ENCODE measurements around the gene P2RX5. TPM values are rescaled to one million over a fixed set of nuclear protein-coding genes. Genes with fewer than 3 reads are reported as not detected.

P2RX5 gene
- total RNA-seq, 1 experiment from 2014 or later, result 14.9 TPM

DNA sequence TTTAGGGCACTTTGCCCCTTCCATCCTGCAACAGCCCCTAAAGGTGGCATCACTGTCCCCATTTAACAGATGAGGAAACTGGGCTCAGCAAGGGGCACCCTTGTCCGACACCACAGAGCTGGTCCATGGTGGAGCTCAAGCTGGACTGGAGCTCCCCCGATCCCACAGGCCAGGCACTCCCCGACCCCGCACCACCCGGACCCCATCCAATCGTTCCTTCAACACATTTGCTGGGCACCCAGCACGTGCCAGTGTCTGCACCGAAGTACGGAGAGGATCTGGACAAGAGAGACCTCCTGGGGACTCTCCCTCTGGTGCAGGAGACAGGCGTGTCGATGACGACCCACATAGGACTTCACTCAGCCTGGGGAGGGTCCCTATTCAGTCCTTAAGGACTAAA lies 13.9 kb downstream of the P2RX5 start:
- no TSS peak for BruUV-seq (replicated peaks)
- DNase-seq (ENCODE audit: low read depth, low spot score), result no peak

DNA sequence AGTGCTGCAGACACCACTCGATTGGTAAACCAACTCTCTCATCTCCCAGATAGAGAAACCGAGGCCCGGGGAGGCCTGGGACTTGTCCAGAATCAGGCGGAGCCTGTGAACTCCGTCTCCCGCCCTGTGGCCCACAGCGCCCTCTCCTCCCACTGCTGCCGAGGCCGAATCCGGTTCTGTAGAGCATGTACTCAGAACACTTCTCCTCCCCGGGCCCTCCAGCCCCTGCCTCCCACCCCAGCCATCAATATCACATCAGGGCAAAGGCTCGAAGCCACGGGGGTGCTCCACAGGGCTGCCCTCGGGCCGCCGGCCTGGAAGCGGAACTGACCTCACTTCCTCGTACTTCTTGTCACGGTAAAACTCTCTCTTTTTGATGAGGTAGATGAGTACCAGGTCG lies 14.4 kb downstream of the P2RX5 start:
- intact Hi-C loops (cut with micrococcal nuclease; ENCODE audit: unreplicated experiment) (no loop called here), in situ Hi-C loops (cut with HindIII; ENCODE audit: low pct_unique_long_range_greater_than_20kb, low sequenced_read_pairs) (no loop called here)
- Histone ChIP-seq H3K9me3 (ENCODE audit: control insufficient read depth, insufficient read depth, low read depth, low read length) (no peaks in the 10 kb centered on the region), H3K4me3 (ENCODE audit: low read depth in 2 of 2, low read length in 2 of 2) (no peak overlapping the region), H3K27me3 (ENCODE audit: control insufficient read depth, insufficient read depth, low read length) (no peaks in the 10 kb centered on the region), H3K36me3 (ENCODE audit: control insufficient read depth, insufficient read depth, low read length) (no peaks in the 10 kb centered on the region), H3K27ac (ENCODE audit: low read length) (no peak overlapping the region), H3K4me1 (ENCODE audit: control insufficient read depth, insufficient read depth, low read length) (no peaks in the 10 kb centered on the region)
- TF ChIP-seq SIN3A (IDR thresholded peaks at IDR 0.05; ENCODE audit: borderline replicate concordance, insufficient read depth, low read depth, low read length) (no peak), CTCF (IDR thresholded peaks at IDR 0.05) (no peak), TCF7L2 (IDR thresholded peaks at IDR 0.05; ENCODE audit: low read depth, low read length) (no peak), POLR2AphosphoS5 (IDR thresholded peaks at IDR 0.05; ENCODE audit: low read depth, low read length) (no peak)
- TF ChIP-seq, protein P1, sequence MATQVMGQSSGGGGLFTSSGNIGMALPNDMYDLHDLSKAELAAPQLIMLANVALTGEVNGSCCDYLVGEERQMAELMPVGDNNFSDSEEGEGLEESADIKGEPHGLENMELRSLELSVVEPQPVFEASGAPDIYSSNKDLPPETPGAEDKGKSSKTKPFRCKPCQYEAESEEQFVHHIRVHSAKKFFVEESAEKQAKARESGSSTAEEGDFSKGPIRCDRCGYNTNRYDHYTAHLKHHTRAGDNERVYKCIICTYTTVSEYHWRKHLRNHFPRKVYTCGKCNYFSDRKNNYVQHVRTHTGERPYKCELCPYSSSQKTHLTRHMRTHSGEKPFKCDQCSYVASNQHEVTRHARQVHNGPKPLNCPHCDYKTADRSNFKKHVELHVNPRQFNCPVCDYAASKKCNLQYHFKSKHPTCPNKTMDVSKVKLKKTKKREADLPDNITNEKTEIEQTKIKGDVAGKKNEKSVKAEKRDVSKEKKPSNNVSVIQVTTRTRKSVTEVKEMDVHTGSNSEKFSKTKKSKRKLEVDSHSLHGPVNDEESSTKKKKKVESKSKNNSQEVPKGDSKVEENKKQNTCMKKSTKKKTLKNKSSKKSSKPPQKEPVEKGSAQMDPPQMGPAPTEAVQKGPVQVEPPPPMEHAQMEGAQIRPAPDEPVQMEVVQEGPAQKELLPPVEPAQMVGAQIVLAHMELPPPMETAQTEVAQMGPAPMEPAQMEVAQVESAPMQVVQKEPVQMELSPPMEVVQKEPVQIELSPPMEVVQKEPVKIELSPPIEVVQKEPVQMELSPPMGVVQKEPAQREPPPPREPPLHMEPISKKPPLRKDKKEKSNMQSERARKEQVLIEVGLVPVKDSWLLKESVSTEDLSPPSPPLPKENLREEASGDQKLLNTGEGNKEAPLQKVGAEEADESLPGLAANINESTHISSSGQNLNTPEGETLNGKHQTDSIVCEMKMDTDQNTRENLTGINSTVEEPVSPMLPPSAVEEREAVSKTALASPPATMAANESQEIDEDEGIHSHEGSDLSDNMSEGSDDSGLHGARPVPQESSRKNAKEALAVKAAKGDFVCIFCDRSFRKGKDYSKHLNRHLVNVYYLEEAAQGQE (IDR thresholded peaks at IDR 0.05; ENCODE audit: insufficient read depth in 1 of 2, low read depth in 2 of 2, low read length in 1 of 2), result no peak
- no TSS peak for BruUV-seq (replicated peaks)
- CTCF ChIA-PET, result no interaction called here
- POLR2A ChIA-PET, result no interaction called here
- DNase-seq (ENCODE audit: low read depth, low spot score), result no peak
- ATAC-seq, result no peak

More for the DNA sequence above, 13.9 kb downstream of the P2RX5 start:
- no peak for ATAC-seq
- Histone ChIP-seq H3K4me3 (ENCODE audit: low read depth in 2 of 2, low read length in 2 of 2) (no peak overlapping the region), H3K36me3 (ENCODE audit: control insufficient read depth, insufficient read depth, low read length) (no peaks in the 10 kb centered on the region), H3K27ac (ENCODE audit: low read length) (no peak overlapping the region), H3K4me1 (ENCODE audit: control insufficient read depth, insufficient read depth, low read length) (no peaks in the 10 kb centered on the region), H3K9me3 (ENCODE audit: control insufficient read depth, insufficient read depth, low read depth, low read length) (no peaks in the 10 kb centered on the region), H3K27me3 (ENCODE audit: control insufficient read depth, insufficient read depth, low read length) (no peaks in the 10 kb centered on the region)
- in situ Hi-C loops (cut with HindIII; ENCODE audit: low pct_unique_long_range_greater_than_20kb, low sequenced_read_pairs), result no loop called here
- TF ChIP-seq POLR2AphosphoS5 (IDR thresholded peaks at IDR 0.05; ENCODE audit: low read depth, low read length) (no peak), CTCF (IDR thresholded peaks at IDR 0.05) (no peak), TCF7L2 (IDR thresholded peaks at IDR 0.05; ENCODE audit: low read depth, low read length) (no peak), SIN3A (IDR thresholded peaks at IDR 0.05; ENCODE audit: borderline replicate concordance, insufficient read depth, low read depth, low read length) (no peak)
- TF ChIP-seq, protein P1 (IDR thresholded peaks at IDR 0.05; ENCODE audit: insufficient read depth in 1 of 2, low read depth in 2 of 2, low read length in 1 of 2), result no peak
- ChIA-PET CTCF (interaction anchor here (0.8 kb wide), 1 partner anchor 52 kb away, joined by 3 read pairs; no protein-coding TSS in a partner anchor), POLR2A (no interaction called here)
- intact Hi-C loops (cut with micrococcal nuclease; ENCODE audit: unreplicated experiment), result no loop called here

All from Panc1 (cell line).